ENCODE data around the gene NFIA.

Gene NFIA

DNA sequence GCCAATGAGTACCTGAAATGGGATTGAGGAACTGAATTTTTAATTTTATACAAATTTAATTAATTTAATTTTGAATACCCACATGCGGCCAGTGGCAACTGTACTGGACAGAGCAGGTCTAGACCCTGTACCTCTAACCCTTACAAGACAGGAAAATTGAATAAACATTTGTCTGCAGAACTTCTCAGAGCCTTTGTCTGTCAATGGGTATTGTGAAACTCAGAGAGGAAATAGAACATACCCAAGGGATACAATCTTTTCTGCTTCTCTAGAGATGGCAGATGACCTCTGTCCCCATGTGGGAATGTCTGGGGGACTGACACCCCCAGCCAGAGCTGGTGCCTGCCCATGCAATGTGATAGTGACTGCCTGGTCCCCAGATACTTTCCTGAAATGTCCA lies 421.9 kb downstream of the NFIA start:
- Histone ChIP-seq H3K4me1 (no peaks in the 10 kb centered on the region), H3K27ac (no peak overlapping the region), H3K27me3 (ENCODE audit: control insufficient read depth, insufficient read depth, low read length) (no peaks in the 10 kb centered on the region), H3K4me2 (ENCODE audit: low read length) (no peak overlapping the region), H3K36me3 (ENCODE audit: control insufficient read depth, insufficient read depth, low read length) (no peaks in the 10 kb centered on the region), H3K9me3 (ENCODE audit: control insufficient read depth, low read length) (no peaks in the 10 kb centered on the region), H2AFZ (no peak overlapping the region), H3K79me2 (no peaks in the 10 kb centered on the region), H3K9ac (no peak overlapping the region), H3K4me3 (ENCODE audit: low read depth, low read length) (no peak overlapping the region)
- TF ChIP-seq, protein P1, sequence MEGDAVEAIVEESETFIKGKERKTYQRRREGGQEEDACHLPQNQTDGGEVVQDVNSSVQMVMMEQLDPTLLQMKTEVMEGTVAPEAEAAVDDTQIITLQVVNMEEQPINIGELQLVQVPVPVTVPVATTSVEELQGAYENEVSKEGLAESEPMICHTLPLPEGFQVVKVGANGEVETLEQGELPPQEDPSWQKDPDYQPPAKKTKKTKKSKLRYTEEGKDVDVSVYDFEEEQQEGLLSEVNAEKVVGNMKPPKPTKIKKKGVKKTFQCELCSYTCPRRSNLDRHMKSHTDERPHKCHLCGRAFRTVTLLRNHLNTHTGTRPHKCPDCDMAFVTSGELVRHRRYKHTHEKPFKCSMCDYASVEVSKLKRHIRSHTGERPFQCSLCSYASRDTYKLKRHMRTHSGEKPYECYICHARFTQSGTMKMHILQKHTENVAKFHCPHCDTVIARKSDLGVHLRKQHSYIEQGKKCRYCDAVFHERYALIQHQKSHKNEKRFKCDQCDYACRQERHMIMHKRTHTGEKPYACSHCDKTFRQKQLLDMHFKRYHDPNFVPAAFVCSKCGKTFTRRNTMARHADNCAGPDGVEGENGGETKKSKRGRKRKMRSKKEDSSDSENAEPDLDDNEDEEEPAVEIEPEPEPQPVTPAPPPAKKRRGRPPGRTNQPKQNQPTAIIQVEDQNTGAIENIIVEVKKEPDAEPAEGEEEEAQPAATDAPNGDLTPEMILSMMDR (IDR thresholded peaks at IDR 0.05), result no peak

DNA sequence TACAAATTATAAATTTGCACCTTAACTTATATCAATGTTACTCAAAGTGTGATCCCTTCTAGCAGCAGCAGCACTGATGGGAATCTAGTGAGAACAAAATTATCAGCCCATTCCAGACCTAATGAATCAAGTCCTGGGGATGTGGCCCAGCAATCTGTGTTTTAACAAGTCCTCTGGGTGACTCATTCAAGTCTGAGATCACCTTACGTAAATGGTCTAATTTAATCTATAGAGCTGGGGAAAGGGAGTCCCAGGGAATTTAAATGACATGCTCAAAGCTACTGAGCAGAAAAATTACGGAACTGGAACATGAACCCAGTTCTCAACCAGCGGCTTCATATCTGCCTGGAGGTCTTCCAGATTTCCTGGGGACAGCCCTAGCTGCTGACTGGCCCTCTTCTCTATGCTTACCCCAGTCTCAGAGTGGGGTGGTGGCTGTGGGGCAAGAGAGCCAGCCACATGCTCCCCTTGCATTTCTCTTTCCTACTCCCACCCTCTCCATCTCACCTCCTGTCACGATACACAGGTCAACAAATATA lies 422.6 kb downstream of the NFIA start:
- Histone ChIP-seq H2AFZ (no peak overlapping the region), H3K9me3 (ENCODE audit: control insufficient read depth, low read length) (no peaks in the 10 kb centered on the region), H3K4me1 (no peaks in the 10 kb centered on the region), H3K9ac (no peak overlapping the region), H3K27ac (no peak overlapping the region), H3K79me2 (no peaks in the 10 kb centered on the region), H3K27me3 (ENCODE audit: control insufficient read depth, insufficient read depth, low read length) (no peaks in the 10 kb centered on the region), H3K36me3 (ENCODE audit: control insufficient read depth, insufficient read depth, low read length) (no peaks in the 10 kb centered on the region), H3K4me2 (ENCODE audit: low read length) (no peak overlapping the region), H3K4me3 (ENCODE audit: low read depth, low read length) (no peak overlapping the region)
- TF ChIP-seq, protein P1 (IDR thresholded peaks at IDR 0.05), result no peak

DNA sequence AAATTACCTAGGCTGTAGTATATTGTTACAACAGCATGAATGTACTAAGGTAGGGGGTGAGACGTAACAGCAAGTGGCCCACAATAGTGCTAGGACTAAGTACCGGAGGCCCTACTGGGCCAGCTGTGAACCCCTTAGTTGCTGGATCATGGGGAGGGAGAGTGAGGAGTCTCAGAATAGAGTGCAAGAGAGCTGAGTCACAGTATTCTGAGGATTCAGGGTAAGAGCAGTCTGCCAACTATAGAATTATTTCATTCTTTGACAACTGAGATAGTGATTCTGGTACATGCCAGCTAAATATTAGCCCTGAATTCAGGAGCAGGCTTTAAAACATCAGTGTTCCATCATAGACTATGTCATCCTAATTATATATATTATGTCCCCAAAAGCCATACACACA lies 423.9 kb downstream of the NFIA start:
- Histone ChIP-seq H3K79me2 (no peaks in the 10 kb centered on the region), H3K27me3 (ENCODE audit: control insufficient read depth, insufficient read depth, low read length) (no peaks in the 10 kb centered on the region), H3K27ac (no peak overlapping the region), H3K4me3 (ENCODE audit: low read depth, low read length) (no peak overlapping the region), H2AFZ (no peak overlapping the region), H3K9ac (no peak overlapping the region), H3K4me2 (ENCODE audit: low read length) (no peak overlapping the region), H3K36me3 (ENCODE audit: control insufficient read depth, insufficient read depth, low read length) (no peaks in the 10 kb centered on the region), H3K4me1 (no peaks in the 10 kb centered on the region), H3K9me3 (ENCODE audit: control insufficient read depth, low read length) (no peaks in the 10 kb centered on the region)
- TF ChIP-seq, protein P1 (IDR thresholded peaks at IDR 0.05), result no peak

- Histone ChIP-seq H3K36me3 (ENCODE audit: control insufficient read depth, insufficient read depth, low read length) (no peaks in the 10 kb centered on the region), H2AFZ (no peak overlapping the region), H3K27me3 (ENCODE audit: control insufficient read depth, insufficient read depth, low read length) (no peaks in the 10 kb centered on the region), H3K4me2 (ENCODE audit: low read length) (no peak overlapping the region), H3K9me3 (ENCODE audit: control insufficient read depth, low read length) (no peaks in the 10 kb centered on the region), H3K4me3 (ENCODE audit: low read depth, low read length) (no peak overlapping the region), H3K79me2 (no peaks in the 10 kb centered on the region), H3K27ac (no peak overlapping the region), H3K4me1 (no peaks in the 10 kb centered on the region), H3K9ac (no peak overlapping the region)
- TF ChIP-seq, protein P1 (IDR thresholded peaks at IDR 0.05), result no peak
Measured at GRCh38 chr1:61506944-61507500, 424.7 kb downstream of the NFIA start.

Data from parathyroid adenoma (tissue), 2 donors.